K562 (cell line): ENCODE measurements around the gene AIFM3. TPM values are rescaled to one million over a fixed set of nuclear protein-coding genes. Genes with fewer than 3 reads are reported as not detected.

ENCODE experiments used
- ARNT ChIP-seq, 2 experiments: fragments of 450-650 bp; IDR thresholded peaks; 2 replicates each; pipeline ENCODE4 v1.6.1; 2016; ENCODE audit warnings: mild to moderate bottlenecking in 1 of 2
- BHLHE40 ChIP-seq: IDR thresholded peaks from 2 replicates; pipeline ENCODE4 v1.6.1; 2011; ENCODE audit warnings: low read length, improper control_type of control experiment
- BRD9 ChIP-seq: fragments of 450-650 bp; IDR thresholded peaks from 2 replicates; pipeline ENCODE4 v1.6.1; 2018; ENCODE audit warnings: low read depth; ENCODE audit not compliant: partially characterized antibody
- DACH1 ChIP-seq: fragments of 450-650 bp; IDR thresholded peaks from 2 replicates; pipeline ENCODE4 v1.6.1; 2018; ENCODE audit not compliant: partially characterized antibody
- E2F5 ChIP-seq: sonication (generic); formaldehyde crosslinking; IDR thresholded peaks from 2 replicates; pipeline ENCODE4 v1.8.0; 2022; ENCODE audit warnings: mild to moderate bottlenecking, missing genetic modification reagents
- GABPB2 ChIP-seq: fragments of 250-450 bp; sonication (Bioruptor Pico); conservative IDR thresholded peaks from 2 replicates; pipeline ENCODE4 v1.5.1; 2021; ENCODE audit warnings: mild to moderate bottlenecking
- GTF2F1 ChIP-seq: IDR thresholded peaks from 2 replicates; pipeline ENCODE4 v1.6.1; 2011; ENCODE audit warnings: low read depth, low read length, improper control_type of control experiment
- HMG20A ChIP-seq: fragments of 450-650 bp; formaldehyde crosslinking; conservative IDR thresholded peaks from 2 replicates; pipeline ENCODE4 v1.4.0; 2020; ENCODE audit warnings: mild to moderate bottlenecking, mixed read lengths
- MAFG ChIP-seq: fragments of 450-650 bp; conservative IDR thresholded peaks from 2 replicates; pipeline ENCODE4 v1.6.1; 2016; ENCODE audit warnings: missing genetic modification characterization, missing compliant biosample characterization
- MXI1 ChIP-seq: IDR thresholded peaks from 2 replicates; pipeline ENCODE4 v1.6.1; 2011; ENCODE audit warnings: low read depth, mild to moderate bottlenecking, improper control_type of control experiment, low read length
- NFATC3 ChIP-seq: fragments of 450-650 bp; IDR thresholded peaks from 2 replicates; pipeline ENCODE4 v1.6.1; 2017; ENCODE audit warnings: mild to moderate bottlenecking
- PHB ChIP-seq: fragments of 250-450 bp; sonication (Bioruptor Pico); IDR thresholded peaks from 2 replicates; pipeline ENCODE4 v1.5.0; 2021
- PYGO2 ChIP-seq: fragments of 450-650 bp; IDR thresholded peaks from 2 replicates; pipeline ENCODE4 v1.6.1; 2016; ENCODE audit warnings: mild to moderate bottlenecking, missing genetic modification characterization, moderate library complexity, missing compliant biosample characterization
- SRF ChIP-seq, 2 experiments: fragments of 250-450, 450-650 bp in 1 of 2; sonication (Bioruptor Pico) in 1 of 2; sonication (generic) in 1 of 2; formaldehyde crosslinking; IDR thresholded peaks; 2 replicates each; pipeline versions ENCODE4 v1.5.0 to v1.5.1; 2020 to 2022; ENCODE audit warnings: mild to moderate bottlenecking in 1 of 2, missing genetic modification reagents in 1 of 2
- TCF3 ChIP-seq: sonication (generic); formaldehyde crosslinking; IDR thresholded peaks from 2 replicates; pipeline ENCODE4 v1.4.0; 2020; ENCODE audit warnings: mild to moderate bottlenecking, missing genetic modification reagents
- TCFL5 ChIP-seq: fragments of 250-450 bp; sonication (Bioruptor Pico); conservative IDR thresholded peaks from 2 replicates; pipeline ENCODE4 v1.6.1; 2021; ENCODE audit warnings: mild to moderate bottlenecking, moderate library complexity, matching md5 sums
- ZBTB12 ChIP-seq: fragments of 250-450 bp; sonication (Bioruptor Pico); IDR thresholded peaks from 2 replicates; pipeline ENCODE4 v1.4.0; 2020
- ZFX ChIP-seq: sonication (generic); formaldehyde crosslinking; IDR thresholded peaks from 2 replicates; pipeline ENCODE4 v1.8.0; 2022; ENCODE audit warnings: mild to moderate bottlenecking, missing genetic modification reagents, moderate library complexity
- ZNF398 ChIP-seq: fragments of 250-450 bp; sonication (Bioruptor Pico); IDR thresholded peaks from 2 replicates; pipeline ENCODE4 v1.8.0; 2021; ENCODE audit warnings: moderate library complexity, mild to moderate bottlenecking, inconsistent platforms
- ZNF41 ChIP-seq: fragments of 250-450 bp; sonication (Bioruptor Pico); conservative IDR thresholded peaks from 2 replicates; pipeline ENCODE4 v1.4.0; 2020; ENCODE audit warnings: mild to moderate bottlenecking
- ZNF639 ChIP-seq, 2 experiments: fragments of 200-800 bp in 1 of 2; sonication (Bioruptor generic) in 1 of 2; sonication (generic) in 1 of 2; formaldehyde crosslinking in 1 of 2; IDR thresholded peaks in 1 of 2; conservative IDR thresholded peaks in 1 of 2; 2 replicates each; pipeline versions ENCODE4 v1.5.0 to v1.6.1; 2016 to 2020; ENCODE audit warnings: missing compliant biosample characterization in 1 of 2, missing genetic modification characterization in 1 of 2, missing genetic modification reagents in 1 of 2
- ZNF668 ChIP-seq: fragments of 250-450 bp; sonication (Bioruptor Pico); IDR thresholded peaks from 2 replicates; pipeline ENCODE4 v1.8.0; 2022; ENCODE audit warnings: mild to moderate bottlenecking, inconsistent platforms
- ZNF79 ChIP-seq: fragments of 250-450 bp; sonication (Bioruptor Pico); IDR thresholded peaks from 2 replicates; pipeline ENCODE4 v1.4.0; 2020; ENCODE audit warnings: low read depth, mild to moderate bottlenecking, moderate library complexity
- polyA plus RNA-seq, 8 experiments: library from polyadenylated mRNA; depleted of rRNA in 4 of 8; stranded (reverse) in 5 of 8; unstranded in 3 of 8; fragments of >200 nt; fragmentation: Nextera tagmentation in 2 of 8; fragmentation: Illumina TruSeq in 1 of 8; extraction: Ambion mirVana in 2 of 8; extraction: Trizol in 1 of 8; gene quantifications; 2 replicates each; pipeline versions ENCODE4 v1.2.1 to v1.2.3, GENCODE V29; 2011 to 2014; ENCODE audit warnings: inconsistent platforms in 1 of 8, missing spikeins in 1 of 8
- total RNA-seq, 7 experiments: library from RNA; depleted of rRNA in 6 of 7; stranded (reverse); fragments of >200 nt in 6 of 7; fragmentation: Illumina TruSeq in 2 of 7; extraction: Trizol in 2 of 7; gene quantifications; 2 replicates each; pipeline versions ENCODE4 v1.2.1 to v1.2.3, GENCODE V29; 2011 to 2021; ENCODE audit warnings: low replicate concordance in 1 of 7

AIFM3 gene
- total and polyA plus RNA-seq, 9 of the 15 experiments (the other 6 are each of a cell fraction or from before 2014, with no cell fraction given) = 0.03 to 0.20 (median 0.07) TPM; not detected in 1

GRCh38 chr22:20946080-20946986 lies 20.7 kb upstream of the AIFM3 start (continued):
- TF ChIP-seq PYGO2 (tag) = no peak
- TF ChIP-seq GTF2F1 = no peak
- no peak for TF ChIP-seq MXI1
- no peak for TF ChIP-seq DACH1
- TF ChIP-seq TCFL5 = no peak
- peak; percentile 43; the same call in 1 of the 2 replicates for TF ChIP-seq PHB
- no peak for TF ChIP-seq NFATC3
- TF ChIP-seq HMG20A = 0 out of 2 replicates have a peak, but pooled peaks have one; percentile 52
- no peak for TF ChIP-seq ZNF79 (CRISPR knock-in tag)
- TF ChIP-seq ZBTB12 (CRISPR knock-in tag) = no peak
- TF ChIP-seq ZNF41 (CRISPR knock-in tag) = no peak
- TF ChIP-seq BHLHE40 = no peak
- 0 out of 4 replicates have a peak, but pooled peaks of 1 of the 2 experiments have one; percentile 24 for TF ChIP-seq SRF (CRISPR knock-in tag; IDR thresholded peaks at IDR 0.05)
- TF ChIP-seq ARNT (IDR thresholded peaks at IDR 0.05) = no peak
- no peak for TF ChIP-seq E2F5
- TF ChIP-seq ZNF639 (CRISPR knock-in tag; conservative IDR thresholded peaks at IDR 0.05 in 1 of 2, IDR thresholded peaks at IDR 0.05 in 1 of 2) = no peak
- TF ChIP-seq GABPB2 (CRISPR knock-in tag) = no peak
- TF ChIP-seq TCF3 (CRISPR knock-in tag) = no peak
- no peak; the same call in 1 of the 2 replicates for TF ChIP-seq ZNF398
- no peak for TF ChIP-seq ZNF668 (CRISPR knock-in tag)
- TF ChIP-seq MAFG (tag) = no peak
- no peak for TF ChIP-seq ZFX (CRISPR knock-in tag)
- no peak for TF ChIP-seq BRD9
